Measurements from ENCODE around the gene OSBPL3. TPM values are rescaled to one million over a fixed set of nuclear protein-coding genes. Genes with fewer than 3 reads are reported as not detected.
A peak's percentile ranks its signal among the peaks of the same experiment; 100 is the strongest.

The OSBPL3 gene
- total and polyA plus RNA-seq, 2 donors (not counting 1 experiment from before 2014, with no cell fraction given) = 13.5 to 67.6 TPM

DNA sequence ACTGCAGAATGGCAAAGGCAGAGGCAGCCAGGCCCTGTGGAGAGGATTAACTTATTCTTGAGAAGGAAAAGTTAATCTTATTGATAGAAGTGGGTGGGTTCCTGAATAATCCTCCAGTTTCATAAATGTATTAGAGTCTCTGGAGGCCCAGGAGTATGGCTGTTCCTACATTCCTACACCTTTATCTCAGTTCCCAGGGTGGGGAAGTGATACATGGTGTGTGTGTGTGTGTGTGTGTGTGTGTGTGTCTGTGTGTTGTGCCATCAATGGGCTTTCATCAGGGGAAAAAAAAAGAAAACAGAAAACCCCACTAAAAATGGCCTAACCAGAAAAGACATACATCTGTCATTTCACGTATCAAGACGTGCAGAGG, 200.7 kb downstream of the OSBPL3 start:
- intact Hi-C loops (cut with micrococcal nuclease) = no loop called here
- H3K36me3 ChIP-seq (replicated peaks in 1 of 2; ENCODE audit: control extremely low read depth in 1 of 2, control insufficient read depth in 1 of 2, extremely low read depth in 1 of 2, insufficient read depth in 2 of 2, low read length in 1 of 2) = no peaks in the 10 kb centered on the region
- no peak overlapping the region for H3K9ac ChIP-seq (ENCODE audit: low read length)
- no peak overlapping the region for H3K4me3 Mint-ChIP-seq
- ChIA-PET CTCF (interaction anchor here (1.1 to 1.6 kb wide), 2 partner anchors 33 to 320 kb away, joined by 3 to 4 read pairs; no protein-coding TSS in a partner anchor), POLR2A (no interaction called here)
- H3K4me1 ChIP-seq (ENCODE audit: control insufficient read depth in 2 of 2, insufficient read depth in 2 of 2, low read length in 2 of 2) = no peaks in the 10 kb centered on the region
- TF ChIP-seq, protein P1, sequence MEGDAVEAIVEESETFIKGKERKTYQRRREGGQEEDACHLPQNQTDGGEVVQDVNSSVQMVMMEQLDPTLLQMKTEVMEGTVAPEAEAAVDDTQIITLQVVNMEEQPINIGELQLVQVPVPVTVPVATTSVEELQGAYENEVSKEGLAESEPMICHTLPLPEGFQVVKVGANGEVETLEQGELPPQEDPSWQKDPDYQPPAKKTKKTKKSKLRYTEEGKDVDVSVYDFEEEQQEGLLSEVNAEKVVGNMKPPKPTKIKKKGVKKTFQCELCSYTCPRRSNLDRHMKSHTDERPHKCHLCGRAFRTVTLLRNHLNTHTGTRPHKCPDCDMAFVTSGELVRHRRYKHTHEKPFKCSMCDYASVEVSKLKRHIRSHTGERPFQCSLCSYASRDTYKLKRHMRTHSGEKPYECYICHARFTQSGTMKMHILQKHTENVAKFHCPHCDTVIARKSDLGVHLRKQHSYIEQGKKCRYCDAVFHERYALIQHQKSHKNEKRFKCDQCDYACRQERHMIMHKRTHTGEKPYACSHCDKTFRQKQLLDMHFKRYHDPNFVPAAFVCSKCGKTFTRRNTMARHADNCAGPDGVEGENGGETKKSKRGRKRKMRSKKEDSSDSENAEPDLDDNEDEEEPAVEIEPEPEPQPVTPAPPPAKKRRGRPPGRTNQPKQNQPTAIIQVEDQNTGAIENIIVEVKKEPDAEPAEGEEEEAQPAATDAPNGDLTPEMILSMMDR (IDR thresholded peaks at IDR 0.05) = no peak
- no peak for TF ChIP-seq EZH2 (IDR thresholded peaks at IDR 0.05; ENCODE audit: borderline replicate concordance, insufficient read depth, low read depth, low read length, poor library complexity, severe bottlenecking)
- H3K9me3 Mint-ChIP-seq (ENCODE audit: insufficient read depth) = peaks cover 6% of the 10 kb centered on the region
- H3K27me3 ChIP-seq (replicated peaks in 1 of 4; ENCODE audit: control extremely low read depth in 1 of 4, control insufficient read depth in 3 of 4, insufficient read depth in 4 of 4, low read length in 3 of 4) = no peaks in the 10 kb centered on the region
- H3K4me2 ChIP-seq (replicated peaks; ENCODE audit: low read depth, low read length, poor library complexity, severe bottlenecking) = no peak overlapping the region
- H3K4me3 ChIP-seq (ENCODE audit: control extremely low read depth in 1 of 5, extremely low read depth in 1 of 5, insufficient read depth in 1 of 5, low read depth in 2 of 5, low read length in 4 of 5) = no peak overlapping the region
- no peaks in the 10 kb centered on the region for H4K20me1 ChIP-seq (ENCODE audit: control insufficient read depth, insufficient read depth, low read length, poor library complexity, severe bottlenecking)
- no peaks in the 10 kb centered on the region for H3K27me3 Mint-ChIP-seq
- peaks cover 0 to 10% (median 3%) of the 10 kb centered on the region in 3 donors for H3K9me3 ChIP-seq (ENCODE audit: control extremely low read depth in 1 of 3, control insufficient read depth in 2 of 3, insufficient read depth in 1 of 3, low read length in 2 of 3)
- DNase-seq (no peak), ATAC-seq (ENCODE audit: low read depth) (no peak)
- H3K27ac Mint-ChIP-seq = no peak overlapping the region
- peak overlapping the region; percentile 17 for H2AFZ ChIP-seq (ENCODE audit: insufficient read depth, low read depth, low read length, poor library complexity, severe bottlenecking)
- H3K79me2 ChIP-seq (ENCODE audit: control insufficient read depth, insufficient read depth, low read length) = no peaks in the 10 kb centered on the region
- WGBS (ENCODE audit: insufficient coverage) = 62% methylated on average over 2 of the region's 2 CpGs
- peaks cover 8% of the 10 kb centered on the region for H3K4me1 Mint-ChIP-seq
- H3K27ac ChIP-seq (ENCODE audit: low read length in 2 of 2) = no peak overlapping the region

DNA sequence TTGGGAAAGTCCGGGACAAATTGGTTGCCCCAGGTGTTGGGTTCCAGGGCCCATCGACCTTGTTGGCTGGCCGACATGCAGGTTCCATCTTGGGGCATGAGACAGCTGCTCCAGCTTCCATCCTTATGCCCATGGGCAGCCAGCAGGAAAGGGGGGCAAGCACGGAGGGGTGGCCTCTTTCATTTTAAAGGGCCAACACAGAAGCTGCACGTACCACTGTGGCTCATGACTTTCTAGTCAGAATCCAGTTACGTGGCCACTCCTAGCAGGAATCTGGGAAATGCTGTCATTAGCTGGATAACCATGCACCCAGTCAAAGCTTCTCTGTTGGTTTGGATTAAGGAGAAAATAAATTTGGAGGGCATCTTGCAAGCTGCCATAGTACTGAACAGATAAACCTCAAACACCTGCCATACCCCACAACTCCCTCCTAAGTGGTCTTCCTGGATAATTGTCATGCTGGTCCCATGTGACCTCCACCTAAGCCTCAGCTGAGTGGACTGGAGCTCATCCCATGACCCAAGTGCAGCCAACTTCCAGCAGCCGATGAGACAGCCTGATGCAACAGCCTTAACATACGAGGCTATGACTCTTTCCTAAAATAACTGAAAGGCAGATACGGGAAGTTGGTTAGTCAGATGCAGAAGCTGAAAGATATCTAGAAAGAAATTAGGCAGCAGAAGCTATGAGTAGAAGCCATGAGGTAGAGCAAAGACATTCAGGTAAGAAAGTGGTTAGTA, 201.3 kb downstream of the OSBPL3 start:
- no peak for TF ChIP-seq EZH2 (IDR thresholded peaks at IDR 0.05; ENCODE audit: borderline replicate concordance, insufficient read depth, low read depth, low read length, poor library complexity, severe bottlenecking)
- TF ChIP-seq, protein P1 (IDR thresholded peaks at IDR 0.05) = no peak
- H4K20me1 ChIP-seq (ENCODE audit: control insufficient read depth, insufficient read depth, low read length, poor library complexity, severe bottlenecking) = no peaks in the 10 kb centered on the region
- peaks cover 0 to 8% (median 3%) of the 10 kb centered on the region in 3 donors for H3K9me3 ChIP-seq (ENCODE audit: control extremely low read depth in 1 of 3, control insufficient read depth in 2 of 3, insufficient read depth in 1 of 3, low read length in 2 of 3)
- no peaks in the 10 kb centered on the region for H3K36me3 ChIP-seq (replicated peaks in 1 of 2; ENCODE audit: control extremely low read depth in 1 of 2, control insufficient read depth in 1 of 2, extremely low read depth in 1 of 2, insufficient read depth in 2 of 2, low read length in 1 of 2)
- no peak overlapping the region for H3K27ac ChIP-seq (ENCODE audit: low read length in 2 of 2)
- 72% methylated on average over 8 of the region's 9 CpGs for WGBS (ENCODE audit: insufficient coverage)
- ChIA-PET CTCF (interaction anchor here (1.1 kb wide), 1 partner anchor 320 kb away, joined by 3 read pairs; no protein-coding TSS in a partner anchor), POLR2A (no interaction called here)
- no peak overlapping the region for H3K4me3 ChIP-seq (ENCODE audit: control extremely low read depth in 1 of 5, extremely low read depth in 1 of 5, insufficient read depth in 1 of 5, low read depth in 2 of 5, low read length in 4 of 5)
- no peaks in the 10 kb centered on the region for H3K27me3 ChIP-seq (replicated peaks in 1 of 4; ENCODE audit: control extremely low read depth in 1 of 4, control insufficient read depth in 3 of 4, insufficient read depth in 4 of 4, low read length in 3 of 4)
- peak overlapping the region; percentile 17 for H2AFZ ChIP-seq (ENCODE audit: insufficient read depth, low read depth, low read length, poor library complexity, severe bottlenecking)
- H3K4me3 Mint-ChIP-seq = no peak overlapping the region
- H3K4me1 Mint-ChIP-seq = peaks cover 8% of the 10 kb centered on the region
- no peak overlapping the region for H3K4me2 ChIP-seq (replicated peaks; ENCODE audit: low read depth, low read length, poor library complexity, severe bottlenecking)
- intact Hi-C loops (cut with micrococcal nuclease) = no loop called here
- no peak overlapping the region for H3K9ac ChIP-seq (ENCODE audit: low read length)
- peaks cover 2% of the 10 kb centered on the region for H3K27me3 Mint-ChIP-seq
- no peak for DNase-seq
- H3K27ac Mint-ChIP-seq = no peak overlapping the region
- H3K4me1 ChIP-seq (ENCODE audit: control insufficient read depth in 2 of 2, insufficient read depth in 2 of 2, low read length in 2 of 2) = no peaks in the 10 kb centered on the region
- H3K79me2 ChIP-seq (ENCODE audit: control insufficient read depth, insufficient read depth, low read length) = no peaks in the 10 kb centered on the region
- peaks cover 4% of the 10 kb centered on the region for H3K9me3 Mint-ChIP-seq (ENCODE audit: insufficient read depth)
- ATAC-seq (ENCODE audit: low read depth) = no peak

Data from B cell (primary cell).